Measurements from ENCODE around the gene SRA1. TPM values are rescaled to one million over a fixed set of nuclear protein-coding genes. Genes with fewer than 3 reads are reported as not detected.

The SRA1 gene
- total and polyA plus RNA-seq, 2 of the 4 experiments (the other 2 are of a cell fraction) = 52.9 to 54.8 TPM

DNA sequence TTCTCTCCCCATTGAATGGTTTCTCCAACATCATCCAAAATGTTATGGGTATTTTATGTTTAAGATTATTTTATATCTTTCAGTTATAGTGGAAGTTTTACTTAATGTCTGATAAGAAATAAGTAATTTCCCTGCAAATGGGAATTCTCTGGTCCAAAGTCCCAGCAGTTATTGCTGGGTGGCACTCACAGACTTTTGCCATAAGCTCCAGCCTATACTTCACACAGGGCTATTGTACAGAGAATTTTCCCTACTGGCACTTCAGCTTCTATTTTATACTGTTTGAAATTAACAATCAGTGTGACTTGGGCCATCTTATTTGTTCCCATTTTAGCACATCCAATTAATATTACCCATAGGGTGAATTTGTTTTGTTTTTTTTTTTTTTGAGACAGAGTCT, 42.8 kb upstream of the SRA1 start:
- POLR2A ChIA-PET (ENCODE audit: unreplicated experiment) = no interaction called here

More for the DNA sequence above, 42.8 kb upstream of the SRA1 start:
- Histone ChIP-seq H2BK120ac (ENCODE audit: low read depth, low read length) (no peak overlapping the region), H3K14ac (replicated peaks; ENCODE audit: low read depth, low read length) (no peak overlapping the region), H3K4ac (ENCODE audit: low read depth, low read length) (no peak overlapping the region), H3K4me1 (ENCODE audit: control insufficient read depth, insufficient read depth, low read length) (peaks cover 2% of the 10 kb centered on the region), H2AK9ac (replicated peaks; ENCODE audit: low read depth, low read length, poor library complexity) (no peak overlapping the region), H4K5ac (ENCODE audit: low read depth, low read length) (no peak overlapping the region), H3K9ac (ENCODE audit: low read depth, low read length) (no peak overlapping the region), H4K20me1 (ENCODE audit: insufficient read depth, low read length) (no peaks in the 10 kb centered on the region), H2BK5ac (ENCODE audit: low read depth, low read length, poor library complexity, severe bottlenecking) (no peak overlapping the region), H3K36me3 (ENCODE audit: control insufficient read depth, insufficient read depth, low read length) (no peaks in the 10 kb centered on the region), H3K23ac (ENCODE audit: low read depth, low read length) (no peak overlapping the region), H3K27me3 (ENCODE audit: control insufficient read depth, insufficient read depth, low read length) (peaks cover 2% of the 10 kb centered on the region), H3K9me1 (ENCODE audit: insufficient read depth, low read length) (no peaks in the 10 kb centered on the region), H2BK15ac (ENCODE audit: low read depth, low read length) (no peak overlapping the region), H3K4me3 (ENCODE audit: insufficient read depth, low read depth, low read length) (no peak overlapping the region), H3K79me1 (ENCODE audit: low read depth in 1 of 2, low read length in 2 of 2) (no peaks in the 10 kb centered on the region), H4K8ac (ENCODE audit: low read depth in 2 of 2, low read length in 2 of 2) (no peak overlapping the region), H3K56ac (ENCODE audit: extremely low read depth, insufficient read depth, low read length) (no peak overlapping the region), H2AFZ (replicated peaks; ENCODE audit: low read length, poor library complexity) (no peak overlapping the region), H4K91ac (ENCODE audit: insufficient read depth, low read depth, low read length) (no peak overlapping the region), H2AK5ac (ENCODE audit: low read depth, low read length) (no peak overlapping the region), H2BK20ac (ENCODE audit: low read depth, low read length) (no peak overlapping the region), H3K18ac (ENCODE audit: low read depth, low read length) (no peak overlapping the region), H3K4me2 (ENCODE audit: low read depth, low read length) (no peak overlapping the region), H3K27ac (ENCODE audit: insufficient read depth, low read length) (no peak overlapping the region), H3K9me3 (ENCODE audit: control insufficient read depth, insufficient read depth, low read length) (no peaks in the 10 kb centered on the region)
- DNase-seq (no peak), ATAC-seq (ENCODE audit: low read depth) (no peak)
- CTCF ChIA-PET = interaction anchor here (1.3 kb wide), 1 partner anchor 35 kb away, joined by 3 read pairs; no protein-coding TSS in a partner anchor
- no peak for TF ChIP-seq NFE2L2 (IDR thresholded peaks at IDR 0.05; ENCODE audit: low read depth, low read length)
- no peak for TF ChIP-seq MAFK (IDR thresholded peaks at IDR 0.05; ENCODE audit: low read depth, low read length)
- no peak for TF ChIP-seq CEBPB (IDR thresholded peaks at IDR 0.05; ENCODE audit: low read depth, low read length)
- TF ChIP-seq RCOR1 (IDR thresholded peaks at IDR 0.05; ENCODE audit: insufficient replicate concordance, low read length) = no peak
- TF ChIP-seq BHLHE40 (IDR thresholded peaks at IDR 0.05; ENCODE audit: low read depth, low read length) = no peak
- TF ChIP-seq MAZ (IDR thresholded peaks at IDR 0.05; ENCODE audit: borderline replicate concordance, low read depth, low read length) = no peak
- dilution Hi-C loops (cut with HindIII; ENCODE audit: low sequenced_read_pairs, unreplicated experiment) (no loop called here), intact Hi-C loops (cut with micrococcal nuclease) (no loop called here), in situ Hi-C loops (cut with MboI; ENCODE audit: low sequenced_read_pairs) (no loop called here)
- BruUV-seq (replicated peaks) = no TSS peak

Measured in IMR-90 (cell line).